Heart right ventricle (tissue), 16 donors: Measurements from ENCODE around the gene FRZB. TPM values are rescaled to one million over a fixed set of nuclear protein-coding genes. Genes with fewer than 3 reads are reported as not detected.

Experiments
- ATAC-seq, 8 donors: fragments of 200-7000 bp; cut with Tn5 transposase; one replicate each; pipeline ENCODE4 v1.9.1; 2020; ENCODE audit warnings: mild to moderate bottlenecking in 8 of 8, moderate library complexity in 8 of 8, moderate number of reproducible peaks in 1 of 8
- DNase-seq, 2 donors: peaks; one replicate each; pipeline ENCODE4 v3.0.0-alpha.2; 2020
- H3K27ac ChIP-seq, 10 donors: fragments of 200-600 bp; sonication (generic) in 2 of 10; one replicate each; pipeline versions ENCODE4 v1.5.0 to v1.8.0; 2020 to 2022; ENCODE audit warnings: mild to moderate bottlenecking in 3 of 10
- H3K27me3 ChIP-seq, 7 donors: fragments of 200-600 bp; one replicate each; pipeline ENCODE4 v1.8.0; 2021 to 2022; ENCODE audit warnings: mild to moderate bottlenecking in 2 of 7
- H3K36me3 ChIP-seq, 9 donors: fragments of 200-600 bp; sonication (generic) in 1 of 9; one replicate each; pipeline versions ENCODE4 v1.5.0 to v1.8.0; 2020 to 2022; ENCODE audit warnings: mild to moderate bottlenecking in 2 of 9
- H3K4me1 ChIP-seq, 9 donors: fragments of 200-600 bp; sonication (generic) in 1 of 9; one replicate each; pipeline versions ENCODE4 v1.5.0 to v1.8.0; 2020 to 2022; ENCODE audit warnings: mild to moderate bottlenecking in 4 of 9
- H3K4me3 ChIP-seq, 10 donors: fragments of 200-600 bp; sonication (generic) in 2 of 10; one replicate each; pipeline versions ENCODE4 v1.5.0 to v1.8.0; 2020 to 2022; ENCODE audit warnings: mild to moderate bottlenecking in 7 of 10, moderate library complexity in 2 of 10
- H3K9me3 ChIP-seq, 11 donors: fragments of 200-600 bp in 10 of 11; sonication (generic) in 2 of 11; one replicate each; pipeline versions ENCODE4 v1.5.0 to v1.8.0; 2013 to 2022; ENCODE audit warnings: mild to moderate bottlenecking in 2 of 11, control low read depth in 1 of 11, moderate library complexity in 1 of 11
- CTCF ChIP-seq, 9 donors: fragments of 200-600 bp; sonication (generic) in 2 of 9; IDR thresholded peaks; one replicate each; pipeline versions ENCODE4 v1.5.0 to v1.8.0; 2021 to 2022; ENCODE audit warnings: antibody characterized with exemption in 9 of 9, mild to moderate bottlenecking in 5 of 9, moderate library complexity in 1 of 9
- WGBS, 2 donors: extraction: QIAGEN DNeasy Blood & Tissue Kit; methylation state at CpG; one replicate each; pipeline ENCODE4 v1.1.7; 2013; ENCODE audit warnings: inconsistent platforms in 1 of 2; 5-methylcytosine and 5-hydroxymethylcytosine counted together
- intact Hi-C, 10 donors: fragments of 100-400 bp; cut with DNase I; formaldehyde crosslinking; loops; one replicate each; pipeline versions ENCODE4 v1.11.1 to v1.14.2; 2022
- polyA plus RNA-seq, 2 donors: library from polyadenylated mRNA; stranded (reverse); fragments of 200-250 nt; gene quantifications; one replicate each; pipeline ENCODE4 v1.2.3, GENCODE V29; 2013
- total RNA-seq, 10 donors: library from RNA; stranded (reverse); fragmentation: NEBNext Ultra II Directional in 3 of 10; extraction: Animal tissue kit (Norgen Biotek cat#: 25700) in 3 of 10; gene quantifications; one replicate each; pipeline versions ENCODE4 v1.2.1 to v1.2.4, GENCODE V29; 2021 to 2023
- donor health status: Arrhythmogenic right ventricular cardiomyopathy.
- donor health status: ischemic (EF 13 %, LVEDD 7.1; RV severe dilation, severe dysfunction).
- donor health status: healthy with polysubstance abuse.
- donor health status: DM: no; HTN: yes; CAD: no.
- donor health status: DM: no; HTN: no; CAD: no.
- donor health status: ischemic (EF 25% LVEDD 6.9; RV normal size, moderate dysfunction).
- donor health status: ischemic (EF 25% LVEDD 5.7; RV mildly dilated, moderate dysfunction).
- donor health status: healthy.
- donor health status: DM: yes; HTN: yes; CAD: no.
- donor health status: Ischemic cardiomyopathy.
- donor health status: ischemic (EF 35%, LVEDD 5.7; RV mildly dilated, moderate dysfunction).
- donor health status: nonischemic (EF 11% LVEDD 7.7; RV severe dilation, severe dysfunction).
- donor health status: DM: yes; HTN: yes; CAD: no.
- donor health status: PGD.
- donor health status: ischemic (EF 29% LVEDD 5.4; RV normal size, mild dysfunction).
- donor health status: nonischemic (EF 23%, LVEDD 6.1; RV moderate dilation, normal function).

The FRZB gene
- total and polyA plus RNA-seq, 12 donors, result 0.85 to 5.7 (median 2.2) TPM

- Histone ChIP-seq H3K27me3 (no peaks in the 10 kb centered on the region), H3K4me3 (no peak overlapping the region), H3K4me1 (no peaks in the 10 kb centered on the region), H3K9me3 (no peaks in the 10 kb centered on the region), H3K27ac (no peak overlapping the region), H3K36me3 (no peaks in the 10 kb centered on the region)
- intact Hi-C loops, result no loop called here
- TF ChIP-seq CTCF (IDR thresholded peaks at IDR 0.05), result no peak
- 83 to 87% methylated on average over 3 of the region's 3 CpGs for WGBS, 2 donors
- DNase-seq (no peak), ATAC-seq (no peak)
These were observed 56.4 kb downstream of the FRZB start for GRCh38 chr2:182810087-182810486.

- 78 to 80% methylated on average over 3 of the region's 3 CpGs for WGBS, 2 donors
- DNase-seq (no peak), ATAC-seq (no peak)
- Histone ChIP-seq H3K4me3 (no peak overlapping the region), H3K4me1 (no peaks in the 10 kb centered on the region), H3K27ac (no peak overlapping the region), H3K36me3 (no peaks in the 10 kb centered on the region), H3K9me3 (no peaks in the 10 kb centered on the region), H3K27me3 (no peaks in the 10 kb centered on the region)
- no peak for TF ChIP-seq CTCF (IDR thresholded peaks at IDR 0.05)
- intact Hi-C loops, result loop anchor here in 1 of 10 donors (10.0 kb wide), 1 partner anchor 57 kb away; the partner anchor contains the start of gene FRZB
These were observed 59.1 kb downstream of the FRZB start for GRCh38 chr2:182807319-182807718.

GRCh38 chr2:182804128-182804527, 62.3 kb downstream of the FRZB start:
- no peaks in the 10 kb centered on the region for H3K27me3 ChIP-seq
- H3K36me3 ChIP-seq, result no peaks in the 10 kb centered on the region
- no peaks in the 10 kb centered on the region for H3K9me3 ChIP-seq
- intact Hi-C loops, result loop anchor here in 1 of 10 donors (10.0 kb wide), 1 partner anchor 61 kb away; the partner anchor contains the start of gene FRZB
- H3K4me1 ChIP-seq, result no peaks in the 10 kb centered on the region
- DNase-seq (no peak), ATAC-seq (no peak)
- no peak overlapping the region for H3K4me3 ChIP-seq
- 93% methylated on average over 5 of the region's 5 CpGs for WGBS, 2 donors
- no peak overlapping the region for H3K27ac ChIP-seq
- TF ChIP-seq CTCF (IDR thresholded peaks at IDR 0.05), result no peak

GRCh38 chr2:182798736-182799135, 67.7 kb downstream of the FRZB start:
- no peak for TF ChIP-seq CTCF (IDR thresholded peaks at IDR 0.05)

More at GRCh38 chr2:182798736-182799135, 67.7 kb downstream of the FRZB start:
- Histone ChIP-seq H3K4me3 (no peak overlapping the region), H3K27ac (no peak overlapping the region), H3K4me1 (peaks cover 0 to 6% (median 0%) of the 10 kb centered on the region in 9 donors), H3K27me3 (no peaks in the 10 kb centered on the region), H3K36me3 (no peaks in the 10 kb centered on the region), H3K9me3 (no peaks in the 10 kb centered on the region)
- ATAC-seq (no peak), DNase-seq (no peak)
- WGBS, 2 donors, result 83 to 93% methylated on average over 2 of the region's 2 CpGs
- intact Hi-C loops, result no loop called here
